Measurements from ENCODE around the gene RITA1. TPM values are rescaled to one million over a fixed set of nuclear protein-coding genes. Genes with fewer than 3 reads are reported as not detected.

The RITA1 gene, protein sequence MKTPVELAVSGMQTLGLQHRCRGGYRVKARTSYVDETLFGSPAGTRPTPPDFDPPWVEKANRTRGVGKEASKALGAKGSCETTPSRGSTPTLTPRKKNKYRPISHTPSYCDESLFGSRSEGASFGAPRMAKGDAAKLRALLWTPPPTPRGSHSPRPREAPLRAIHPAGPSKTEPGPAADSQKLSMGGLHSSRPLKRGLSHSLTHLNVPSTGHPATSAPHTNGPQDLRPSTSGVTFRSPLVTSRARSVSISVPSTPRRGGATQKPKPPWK
- polyA plus RNA-seq (2012; ENCODE audit: insufficient read depth, insufficient read length, low read depth), result 83.0 TPM

DNA sequence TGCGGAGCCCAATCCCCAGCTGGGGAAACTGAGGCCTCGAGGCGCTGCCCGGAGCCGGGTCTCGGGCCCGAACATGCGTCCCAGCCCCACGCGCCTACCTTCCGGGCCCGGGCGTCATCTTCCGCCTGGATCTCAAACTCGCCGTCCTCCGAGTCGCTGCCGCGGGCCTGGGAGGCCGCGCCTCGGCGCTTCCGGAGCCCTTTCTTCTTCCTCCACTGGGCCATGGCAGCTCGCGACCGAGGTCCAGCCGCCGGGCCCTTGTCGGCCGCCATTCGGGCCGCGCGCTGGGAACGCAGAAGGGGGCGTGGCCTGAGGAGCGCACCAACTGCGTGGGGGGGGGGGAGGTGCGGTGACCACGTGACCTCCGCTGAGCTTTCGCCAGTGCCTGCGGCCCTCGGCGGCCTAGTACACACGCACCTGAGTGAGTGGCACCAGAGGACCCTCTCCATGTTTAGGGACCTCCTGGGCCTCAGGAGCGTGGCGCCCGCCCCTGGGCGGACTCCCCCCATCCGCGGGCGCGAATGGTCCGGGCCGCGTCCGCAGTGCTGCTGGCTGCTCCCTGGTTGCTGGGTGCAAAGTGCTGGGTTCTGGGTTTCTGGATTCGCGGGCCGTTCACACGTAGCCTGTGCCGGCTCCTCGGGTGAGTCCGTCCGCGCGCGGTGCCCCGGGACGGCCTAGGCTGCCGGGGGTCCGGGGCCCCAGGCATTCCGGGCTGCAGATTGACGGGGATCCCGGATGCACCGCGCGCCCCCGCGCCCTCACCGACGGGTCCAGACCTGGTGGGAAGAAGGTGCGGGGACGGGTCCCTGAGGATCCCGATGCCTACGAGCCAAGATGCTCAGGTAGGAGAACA is at the start of gene RITA1, which contains the start of gene DDX54:
Gene RITA1, plus strand, starts transcription at position 542 of the 853 bp plus-strand sequence. CDS start 1,026 bp downstream, outside the sequence.
Gene DDX54, minus strand, starts transcription at position 299 of the 853 bp plus-strand sequence. Its CDS starts 27 bp downstream, at position 272.
- TF ChIP-seq, protein P1, sequence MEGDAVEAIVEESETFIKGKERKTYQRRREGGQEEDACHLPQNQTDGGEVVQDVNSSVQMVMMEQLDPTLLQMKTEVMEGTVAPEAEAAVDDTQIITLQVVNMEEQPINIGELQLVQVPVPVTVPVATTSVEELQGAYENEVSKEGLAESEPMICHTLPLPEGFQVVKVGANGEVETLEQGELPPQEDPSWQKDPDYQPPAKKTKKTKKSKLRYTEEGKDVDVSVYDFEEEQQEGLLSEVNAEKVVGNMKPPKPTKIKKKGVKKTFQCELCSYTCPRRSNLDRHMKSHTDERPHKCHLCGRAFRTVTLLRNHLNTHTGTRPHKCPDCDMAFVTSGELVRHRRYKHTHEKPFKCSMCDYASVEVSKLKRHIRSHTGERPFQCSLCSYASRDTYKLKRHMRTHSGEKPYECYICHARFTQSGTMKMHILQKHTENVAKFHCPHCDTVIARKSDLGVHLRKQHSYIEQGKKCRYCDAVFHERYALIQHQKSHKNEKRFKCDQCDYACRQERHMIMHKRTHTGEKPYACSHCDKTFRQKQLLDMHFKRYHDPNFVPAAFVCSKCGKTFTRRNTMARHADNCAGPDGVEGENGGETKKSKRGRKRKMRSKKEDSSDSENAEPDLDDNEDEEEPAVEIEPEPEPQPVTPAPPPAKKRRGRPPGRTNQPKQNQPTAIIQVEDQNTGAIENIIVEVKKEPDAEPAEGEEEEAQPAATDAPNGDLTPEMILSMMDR (IDR thresholded peaks at IDR 0.05; ENCODE audit: low read depth, low read length), result no peak
- peak within 1 kb of the TSS; percentile 91 for H3K4me3 ChIP-seq (ENCODE audit: low read depth, low read length)
- H3K27me3 ChIP-seq, result no peaks in the 10 kb centered on the region
- H3K9me3 ChIP-seq, result no peaks in the 10 kb centered on the region
- peaks cover 5% of the 10 kb centered on the region; the same call in 1 of the 2 replicates for H3K4me1 ChIP-seq
- peaks cover 25% of the 10 kb centered on the region for H3K36me3 ChIP-seq
- peak; percentile 90 for DNase-seq

DNA sequence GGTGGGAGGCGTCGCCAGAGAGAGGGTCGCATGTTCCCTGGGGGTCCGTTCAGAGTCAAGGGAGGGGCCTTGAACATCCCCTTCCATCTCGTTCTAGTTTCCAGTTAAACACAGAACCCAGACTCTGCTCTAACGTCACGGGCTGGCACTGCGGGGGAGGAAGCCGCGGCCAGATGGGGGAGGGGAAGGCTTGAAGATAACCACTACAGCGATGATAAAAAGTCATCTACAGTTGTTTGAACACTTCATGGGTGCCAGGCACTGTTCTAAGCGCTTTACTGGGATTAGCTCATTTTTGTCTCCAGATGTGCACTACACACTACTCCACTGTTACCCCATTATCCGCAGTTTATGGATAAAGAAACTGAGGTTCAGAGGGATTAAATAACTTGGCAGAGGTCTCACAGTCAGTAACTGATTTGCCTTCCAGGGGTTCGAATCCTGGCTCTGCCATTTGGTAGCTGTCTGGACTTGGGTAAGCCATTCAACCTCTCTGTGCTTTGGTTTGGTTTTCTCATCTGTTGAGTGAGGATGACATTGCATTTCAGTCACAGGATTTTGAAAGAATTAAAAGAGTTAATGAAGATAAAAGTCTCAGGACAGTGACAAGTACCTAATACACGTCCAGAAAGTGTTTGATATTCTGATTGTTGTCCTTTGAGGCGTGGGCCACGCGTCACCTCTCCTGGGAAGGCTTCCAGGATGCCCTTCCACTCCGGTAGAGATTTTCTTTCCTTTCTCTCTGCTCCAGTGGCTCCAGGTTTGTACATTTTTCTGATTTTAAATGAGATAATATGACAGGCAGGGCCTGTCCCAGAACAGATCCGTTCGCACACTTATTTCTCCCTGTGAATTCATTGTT is 49.2 kb upstream of the RITA1 start:
- Histone ChIP-seq H3K4me1 (peaks cover 6% of the 10 kb centered on the region), H3K9me3 (no peaks in the 10 kb centered on the region), H3K27me3 (no peaks in the 10 kb centered on the region; the same call in 1 of the 2 replicates), H3K4me3 (ENCODE audit: low read depth, low read length) (no peak overlapping the region), H3K36me3 (no peaks in the 10 kb centered on the region)
- TF ChIP-seq, protein P1 (IDR thresholded peaks at IDR 0.05; ENCODE audit: low read depth, low read length), result no peak
- no peak for DNase-seq

DNA sequence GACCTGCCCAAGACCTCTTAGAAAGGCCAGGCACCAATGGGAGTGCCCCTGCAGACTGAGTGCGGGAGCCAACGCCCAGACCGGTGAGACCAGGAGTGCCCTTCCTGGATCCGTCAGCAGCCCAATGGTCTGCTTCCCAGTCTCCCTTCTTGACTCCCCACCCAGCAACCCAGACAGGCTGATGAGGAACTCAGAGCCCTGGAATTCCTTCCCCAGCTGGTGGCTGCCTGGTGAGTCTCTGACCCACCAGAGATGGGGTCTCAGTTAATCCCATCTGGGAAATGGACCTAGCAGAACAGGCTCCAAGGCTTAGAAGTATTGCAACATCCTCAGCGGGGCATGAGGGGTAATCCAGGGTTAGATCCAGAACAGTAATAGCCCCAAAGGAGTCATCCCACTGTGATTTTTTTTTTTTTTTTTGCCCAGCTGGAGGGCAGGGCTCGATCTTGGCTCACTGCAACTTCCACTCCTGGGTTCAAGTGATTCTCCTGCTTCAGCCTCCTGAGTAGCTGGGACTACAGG is 48.5 kb upstream of the RITA1 start:
- Histone ChIP-seq H3K4me3 (ENCODE audit: low read depth, low read length) (no peak overlapping the region), H3K27me3 (no peaks in the 10 kb centered on the region; the same call in 1 of the 2 replicates), H3K9me3 (no peaks in the 10 kb centered on the region), H3K4me1 (peaks cover 6% of the 10 kb centered on the region), H3K36me3 (no peaks in the 10 kb centered on the region)
- TF ChIP-seq, protein P1 (IDR thresholded peaks at IDR 0.05; ENCODE audit: low read depth, low read length), result no peak
- DNase-seq, result no peak

DNA sequence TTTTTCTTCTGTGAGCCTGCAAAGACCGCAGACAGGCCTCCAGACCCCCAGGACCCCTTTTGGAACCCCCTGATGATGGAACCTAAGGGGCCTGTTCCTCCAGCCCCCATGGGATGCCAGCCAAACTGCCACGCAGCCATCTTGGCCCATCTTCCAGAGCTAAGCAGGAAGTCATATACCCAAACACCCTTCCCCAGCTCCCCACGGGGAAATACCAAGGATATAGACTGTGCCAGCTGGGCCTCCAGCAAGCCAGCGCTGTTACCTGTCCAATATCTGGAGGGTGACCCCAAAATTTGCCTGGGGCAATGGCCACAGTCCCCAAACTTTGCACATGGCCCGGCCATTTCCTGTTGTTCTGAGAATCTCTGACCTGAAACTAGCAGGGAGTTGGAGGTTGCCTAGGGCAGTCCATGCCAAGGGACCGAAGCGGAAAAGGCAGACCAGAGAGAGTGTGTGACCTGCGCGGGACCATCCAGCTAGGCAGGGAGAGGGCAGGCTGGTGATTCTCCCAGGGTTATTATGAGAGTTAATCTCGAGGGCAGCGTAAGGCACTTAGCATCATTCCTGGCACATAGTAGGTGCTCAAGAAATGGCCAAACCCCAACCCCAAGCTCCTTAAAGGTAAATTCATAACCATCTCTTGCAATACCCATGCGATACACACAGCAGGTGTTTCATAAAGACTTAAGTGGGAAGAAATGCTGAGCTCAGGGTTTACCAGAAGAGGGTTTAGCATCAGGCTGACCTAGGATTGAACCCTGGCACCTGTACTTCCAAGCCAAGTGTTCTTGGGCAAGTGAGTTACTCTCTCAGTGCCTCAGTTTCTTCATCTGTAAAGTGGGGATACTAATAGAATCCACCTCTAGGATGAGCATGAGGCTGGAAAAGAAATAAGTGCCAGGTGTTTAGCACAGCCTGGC is 47.4 kb upstream of the RITA1 start:
- Histone ChIP-seq H3K36me3 (no peaks in the 10 kb centered on the region), H3K27me3 (no peaks in the 10 kb centered on the region; the same call in 1 of the 2 replicates), H3K9me3 (no peaks in the 10 kb centered on the region), H3K4me1 (peaks cover 4% of the 10 kb centered on the region), H3K4me3 (ENCODE audit: low read depth, low read length) (no peak overlapping the region)
- DNase-seq, result no peak
- TF ChIP-seq, protein P1 (IDR thresholded peaks at IDR 0.05; ENCODE audit: low read depth, low read length), result no peak

DNA sequence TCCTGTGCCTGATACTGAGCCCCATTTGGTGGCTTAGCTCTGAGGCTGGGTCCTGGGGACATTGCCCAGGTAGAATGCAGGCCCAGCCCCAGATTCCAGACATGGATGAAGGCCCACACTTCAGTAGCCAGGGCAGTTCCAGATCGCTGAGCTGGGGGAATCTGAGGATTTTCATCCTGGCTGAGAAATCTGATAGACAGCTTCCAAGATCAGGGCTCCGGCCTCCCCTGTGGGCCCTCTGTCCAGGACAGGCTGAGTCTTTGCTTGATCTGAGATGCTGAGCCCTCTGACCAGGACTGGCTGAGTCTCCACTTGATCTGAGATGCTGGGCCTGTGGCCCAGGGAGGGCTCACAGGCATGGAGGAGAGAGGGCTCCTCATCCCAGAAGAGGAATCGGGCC is 46.7 kb upstream of the RITA1 start:
- H3K36me3 ChIP-seq, result no peaks in the 10 kb centered on the region
- H3K4me1 ChIP-seq, result peaks cover 4% of the 10 kb centered on the region
- TF ChIP-seq, protein P1 (IDR thresholded peaks at IDR 0.05; ENCODE audit: low read depth, low read length), result no peak

More for the DNA sequence above, 46.7 kb upstream of the RITA1 start:
- Histone ChIP-seq H3K27me3 (no peaks in the 10 kb centered on the region; the same call in 1 of the 2 replicates), H3K4me3 (ENCODE audit: low read depth, low read length) (no peak overlapping the region), H3K9me3 (no peaks in the 10 kb centered on the region)
- DNase-seq, result no peak
